B cell (primary cell): ENCODE results near the gene SP100. TPM values are rescaled to one million over a fixed set of nuclear protein-coding genes. Genes with fewer than 3 reads are reported as not detected.

Source experiments
- ATAC-seq: fragments of 200-7000 bp; cut with Tn5 transposase; one replicate; pipeline ENCODE4 v1.10.0; 2021; ENCODE audit warnings: low read depth, mild to moderate bottlenecking, moderate number of reproducible peaks, moderate library complexity
- CTCF ChIA-PET: fragments of 350-600 bp; sonication (Branson Sonifier 250); formaldehyde crosslinking; loops from one replicate; lab custom pipeline; 2021; ENCODE audit warnings: antibody characterized with exemption, inconsistent platforms; lab: Charles Lee
- POLR2A ChIA-PET: fragments of 350-600 bp; sonication (Branson Sonifier 250); formaldehyde crosslinking; loops from one replicate; lab custom pipeline; 2021; ENCODE audit warnings: antibody characterized with exemption; lab: Charles Lee
- DNase-seq: peaks from one replicate; pipeline ENCODE4 v3.0.0; 2013
- H2AFZ ChIP-seq: 2 replicates; pipeline ENCODE4 v1.6.1; 2012; ENCODE audit warnings: mild to moderate bottlenecking, low read depth, low read length; ENCODE audit not compliant: insufficient read depth, poor library complexity, severe bottlenecking
- H3K27ac ChIP-seq, 2 donors: 1 replicate in 1 of 2; 2 replicates in 1 of 2; pipeline ENCODE4 v1.5.1; 2012 to 2013; ENCODE audit warnings: low read length in 2 of 2, mild to moderate bottlenecking in 2 of 2, moderate library complexity in 1 of 2
- H3K27me3 ChIP-seq, 4 experiments: fragments of 200-600 bp in 1 of 4; sonication (generic) in 1 of 4; replicated peaks in 1 of 4; 1 replicate in 2 of 4; 2 replicates in 2 of 4; pipeline versions ENCODE4 v1.6.1 to v1.7.0; 2013 to 2016; ENCODE audit warnings: low read length in 3 of 4, mild to moderate bottlenecking in 2 of 4, mixed read lengths in 1 of 4, moderate library complexity in 1 of 4; ENCODE audit not compliant: insufficient read depth in 4 of 4, control insufficient read depth in 3 of 4; ENCODE audit errors: control extremely low read depth in 1 of 4
- H3K36me3 ChIP-seq, 2 experiments: replicated peaks in 1 of 2; 1 replicate in 1 of 2; 2 replicates in 1 of 2; pipeline versions ENCODE4 v1.6.1 to v1.7.1; 2013; ENCODE audit warnings: low read length in 1 of 2; ENCODE audit not compliant: insufficient read depth in 2 of 2, control insufficient read depth in 1 of 2; ENCODE audit errors: control extremely low read depth in 1 of 2, extremely low read depth in 1 of 2
- H3K4me1 ChIP-seq, 2 donors: fragments of 200-600 bp in 1 of 2; sonication (generic) in 1 of 2; 1 replicate in 1 of 2; 2 replicates in 1 of 2; pipeline versions ENCODE4 v1.5.1 to v1.6.1; 2013 to 2017; ENCODE audit warnings: low read length in 2 of 2; ENCODE audit not compliant: control insufficient read depth in 2 of 2, insufficient read depth in 2 of 2
- H3K4me2 ChIP-seq: replicated peaks from 2 replicates; pipeline ENCODE3; 2012; ENCODE audit warnings: mild to moderate bottlenecking, low read depth, low read length; ENCODE audit not compliant: poor library complexity, severe bottlenecking
- H3K4me3 ChIP-seq, 5 experiments: fragments of 200-600 bp in 1 of 5; sonication (generic) in 1 of 5; 1 replicate in 3 of 5; 2 replicates in 2 of 5; pipeline versions ENCODE4 v1.5.1 to v1.7.0; 2011 to 2016; ENCODE audit warnings: low read length in 4 of 5, mild to moderate bottlenecking in 4 of 5, low read depth in 2 of 5, control low read depth in 1 of 5, moderate library complexity in 1 of 5; ENCODE audit not compliant: insufficient read depth in 1 of 5; ENCODE audit errors: control extremely low read depth in 1 of 5, extremely low read depth in 1 of 5
- H3K79me2 ChIP-seq: fragments of 200-600 bp; sonication (generic); one replicate; pipeline ENCODE4 v1.6.0; 2016; ENCODE audit warnings: low read length; ENCODE audit not compliant: control insufficient read depth, insufficient read depth
- H3K9ac ChIP-seq: fragments of 200-600 bp; sonication (generic); 2 replicates; pipeline ENCODE4 v1.6.1; 2017; ENCODE audit warnings: mild to moderate bottlenecking, low read length, moderate library complexity
- H3K9me3 ChIP-seq, 3 donors: one replicate each; pipeline versions ENCODE4 v1.6.1 to v1.7.1; 2013; ENCODE audit warnings: low read length in 2 of 3; ENCODE audit not compliant: control insufficient read depth in 2 of 3, insufficient read depth in 1 of 3; ENCODE audit errors: control extremely low read depth in 1 of 3
- H4K20me1 ChIP-seq: 2 replicates; pipeline ENCODE4 v1.6.0; 2012; ENCODE audit warnings: mild to moderate bottlenecking, low read length; ENCODE audit not compliant: insufficient read depth, control insufficient read depth, poor library complexity, severe bottlenecking
- H3K27ac Mint-ChIP-seq: one replicate; pipeline ENCODE4 v1.8.0; 2021; ENCODE audit warnings: mixed read lengths
- H3K27me3 Mint-ChIP-seq: one replicate; pipeline ENCODE4 v1.8.0; 2021; ENCODE audit warnings: mixed read lengths
- H3K4me1 Mint-ChIP-seq: one replicate; pipeline ENCODE4 v1.8.0; 2021; ENCODE audit warnings: mixed read lengths
- H3K4me3 Mint-ChIP-seq: one replicate; pipeline ENCODE4 v1.8.0; 2021; ENCODE audit warnings: mixed read lengths
- H3K9me3 Mint-ChIP-seq: one replicate; pipeline ENCODE4 v1.8.0; 2022; ENCODE audit warnings: mixed read lengths; ENCODE audit not compliant: insufficient read depth
- CTCF ChIP-seq: fragments of 200-600 bp; IDR thresholded peaks from one replicate; pipeline ENCODE4 v1.8.0; 2022; ENCODE audit warnings: antibody characterized with exemption, mild to moderate bottlenecking
- EZH2 ChIP-seq: IDR thresholded peaks from 2 replicates; pipeline ENCODE4 v1.6.1; 2012; ENCODE audit warnings: borderline replicate concordance, low read depth, mild to moderate bottlenecking, moderate library complexity, low read length; ENCODE audit not compliant: insufficient read depth, poor library complexity, severe bottlenecking
- WGBS: methylation state at CpG from one replicate; pipeline ENCODE4 v1.1.5; 2013; ENCODE audit warnings: missing lambda C conversion rate; ENCODE audit not compliant: insufficient coverage; 5-methylcytosine and 5-hydroxymethylcytosine counted together
- intact Hi-C: fragments of 100-400 bp; cut with micrococcal nuclease; formaldehyde crosslinking; loops from one replicate; pipeline ENCODE4 v1.10.0; 2022
- polyA plus RNA-seq: library from polyadenylated mRNA; depleted of rRNA; stranded (reverse); fragments of >200 nt; gene quantifications from 2 replicates; pipeline ENCODE4 v1.2.3, GENCODE V29; 2012
- total RNA-seq, 2 donors: library from RNA; stranded (reverse); fragments of 120-200 nt in 1 of 2; gene quantifications; 1 replicate in 1 of 2; 2 replicates in 1 of 2; pipeline versions ENCODE4 v1.2.3 to v1.2.4, GENCODE V29; 2013 to 2022

SP100 gene
- total and polyA plus RNA-seq, 2 donors (not counting 1 experiment from before 2014, with no cell fraction given) = 209 to 554 TPM

GRCh38 chr2:230496891-230497290 lies 80.9 kb downstream of the SP100 start:
- Histone ChIP-seq H3K27ac (peak overlapping the region; percentile 67 to 83), H3K9ac (peak overlapping the region; percentile 60), H3K79me2 (peaks cover 50% of the 10 kb centered on the region), H3K36me3 (peaks cover 10 to 64% of the 10 kb centered on the region in 2 experiments), H3K4me2 (peak overlapping the region; percentile 77), H3K9me3 (no peaks in the 10 kb centered on the region), H3K4me3 (peak overlapping the region in 2 of 5 experiments; percentile 19 to 57), H4K20me1 (no peaks in the 10 kb centered on the region), H2AFZ (peak overlapping the region; percentile 56), H3K4me1 (peaks cover 28 to 37% of the 10 kb centered on the region in 2 donors), H3K27me3 (no peaks in the 10 kb centered on the region)
- TF ChIP-seq EZH2 (no peak), CTCF (no peak)
- WGBS = no CpG with 5 or more reads among the region's 3 CpGs
- ATAC-seq (peak; percentile 68), DNase-seq (peak; percentile 32)
- peaks cover 58% of the 10 kb centered on the region for H3K4me1 Mint-ChIP-seq
- H3K27me3 Mint-ChIP-seq = no peaks in the 10 kb centered on the region
- H3K27ac Mint-ChIP-seq = peak overlapping the region; percentile 97
- CTCF ChIA-PET = interaction anchor here (0.6 to 1.4 kb wide), 3 partner anchors 103 to 294 kb away, joined by 3 to 6 read pairs (median 3); no protein-coding TSS in a partner anchor
- intact Hi-C loops = loop anchor here (2.0 kb wide), 3 partner anchors 24 to 114 kb away; no protein-coding TSS in a partner anchor
- H3K4me3 Mint-ChIP-seq = peak overlapping the region; percentile 85
- H3K9me3 Mint-ChIP-seq = no peaks in the 10 kb centered on the region
- POLR2A ChIA-PET = no interaction called here

- no peaks in the 10 kb centered on the region for H3K9me3 ChIP-seq
- H2AFZ ChIP-seq = no peak overlapping the region
- H3K27me3 Mint-ChIP-seq = no peaks in the 10 kb centered on the region
- H3K27ac Mint-ChIP-seq = peak overlapping the region; percentile 80
- H3K36me3 ChIP-seq = peaks cover 6 to 70% of the 10 kb centered on the region in 2 experiments
- intact Hi-C loops = loop anchor here (2.0 kb wide), 1 partner anchor 14 kb away; no protein-coding TSS in a partner anchor
- TF ChIP-seq CTCF (no peak), EZH2 (no peak)
- ChIA-PET CTCF (interaction anchor here (1.0 to 1.7 kb wide), 6 partner anchors 12 to 112 kb away, joined by 3 to 7 read pairs (median 3); no protein-coding TSS in a partner anchor), POLR2A (interaction anchor here (0.7 kb wide), 1 partner anchor 28 kb away, joined by 5 read pairs; no protein-coding TSS in a partner anchor)
- ATAC-seq = no peak
- no peak for DNase-seq
- H3K27me3 ChIP-seq = no peaks in the 10 kb centered on the region
- peaks cover 40% of the 10 kb centered on the region for H3K79me2 ChIP-seq
- WGBS = 100% methylated on average over 3 of the region's 5 CpGs
- H3K9me3 Mint-ChIP-seq = no peaks in the 10 kb centered on the region
- peak overlapping the region; percentile 77 for H3K4me2 ChIP-seq
- no peak overlapping the region for H3K4me3 ChIP-seq
- H3K4me1 Mint-ChIP-seq = peaks cover 51% of the 10 kb centered on the region
- H3K4me3 Mint-ChIP-seq = no peak overlapping the region
- H3K27ac ChIP-seq = peak overlapping the region in 1 of 2 donors; percentile 83
- H4K20me1 ChIP-seq = no peaks in the 10 kb centered on the region
- peaks cover 28 to 37% of the 10 kb centered on the region in 2 donors for H3K4me1 ChIP-seq
- H3K9ac ChIP-seq = no peak overlapping the region
Observed at GRCh38 chr2:230498506-230499107, 82.6 kb downstream of the SP100 start.
